ENCODE results near the gene NCL. TPM values are rescaled to one million over a fixed set of nuclear protein-coding genes. Genes with fewer than 3 reads are reported as not detected.
A peak's percentile ranks its signal among the peaks of the same experiment; 100 is the strongest.

Gene NCL
- total and polyA plus RNA-seq, 2 of the 13 experiments (the other 11 are each of a cell fraction or from before 2014, with no cell fraction given): 105 to 779 TPM

DNA sequence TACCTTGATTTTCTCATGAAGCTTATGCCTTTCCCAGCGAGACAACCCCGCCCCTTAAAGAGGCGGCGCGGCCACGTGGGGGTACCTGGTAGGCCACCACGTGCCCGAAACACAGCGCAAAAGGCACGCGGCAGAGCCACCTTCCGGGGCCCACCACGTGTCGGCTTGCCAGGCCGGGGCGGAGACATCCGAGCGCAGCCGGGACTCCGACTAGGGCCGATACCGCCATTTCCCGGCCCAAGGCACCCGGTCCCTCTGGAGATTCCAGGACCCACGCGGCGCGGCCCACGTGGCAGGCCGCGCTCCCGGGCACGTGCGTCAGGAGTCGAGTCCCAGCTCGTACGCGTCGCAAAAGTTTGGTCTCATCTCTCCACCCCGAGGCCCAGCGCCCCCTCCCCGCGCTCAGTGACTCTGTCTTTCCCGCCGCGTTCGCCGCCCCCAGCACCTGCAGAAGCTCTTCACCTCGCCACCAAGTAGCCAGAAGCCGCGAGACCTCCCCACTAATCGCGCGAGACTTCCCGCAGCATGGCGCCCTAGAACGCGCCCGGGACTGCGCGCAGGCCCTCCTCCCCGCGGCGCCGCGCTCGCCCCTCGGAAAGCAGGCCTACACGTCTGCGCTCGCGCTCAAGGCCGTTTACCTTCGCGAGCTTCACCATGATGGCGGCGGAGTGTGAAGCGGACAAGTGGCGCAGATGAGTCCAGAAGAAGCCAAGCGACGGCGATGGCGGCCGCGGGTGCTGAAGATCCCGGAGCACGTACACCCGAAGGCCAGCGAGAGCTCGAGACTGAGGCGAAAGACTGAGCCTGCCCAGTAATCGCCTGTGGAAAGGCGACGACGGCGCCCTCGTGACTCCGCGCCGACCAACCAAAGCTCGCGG, at the start of gene NCL (continued):
- TF ChIP-seq ZSCAN21 (CRISPR knock-in tag; IDR thresholded peaks at IDR 0.05; ENCODE audit: borderline replicate concordance) (peak; percentile 68), REXO4 (CRISPR knock-in tag; IDR thresholded peaks at IDR 0.05; ENCODE audit: borderline replicate concordance) (peak; percentile 68; the same call in 1 of the 2 replicates), XRCC5 (optimal IDR thresholded peaks at IDR 0.05; ENCODE audit: low read length) (peak; percentile 51), ZNF343 (CRISPR knock-in tag; IDR thresholded peaks at IDR 0.05) (peak; percentile 98), ZNF607 (CRISPR knock-in tag; IDR thresholded peaks at IDR 0.05; ENCODE audit: borderline replicate concordance) (peak; percentile 98), ZNF564 (CRISPR knock-in tag; IDR thresholded peaks at IDR 0.05) (peak; percentile 92), ZSCAN20 (CRISPR knock-in tag; IDR thresholded peaks at IDR 0.05; ENCODE audit: borderline replicate concordance) (peak; percentile 91), SUZ12 (IDR thresholded peaks at IDR 0.05; ENCODE audit: low read depth, low read length) (no peak), TOPORS (CRISPR knock-in tag; IDR thresholded peaks at IDR 0.05) (peak; percentile 96), PCBP1 (IDR thresholded peaks at IDR 0.05; ENCODE audit: borderline replicate concordance, low read depth, low read length) (0 out of 2 replicates have a peak, but pooled peaks have one; percentile 21), ATM (IDR thresholded peaks at IDR 0.05; ENCODE audit: borderline replicate concordance) (no peak), TOE1 (CRISPR knock-in tag; IDR thresholded peaks at IDR 0.05) (peak; percentile 82; the same call in 1 of the 2 replicates), ZNF331 (CRISPR knock-in tag; IDR thresholded peaks at IDR 0.05) (peak; percentile 90), CENPX (CRISPR knock-in tag; IDR thresholded peaks at IDR 0.05) (no peak), TARDBP (CRISPR knock-in tag; IDR thresholded peaks at IDR 0.05) (peak; percentile 88), NR3C1 (CRISPR knock-in tag; IDR thresholded peaks at IDR 0.05) (peak; percentile 90; the same call in 1 of the 2 replicates), ONECUT2 (CRISPR knock-in tag; IDR thresholded peaks at IDR 0.05) (0 out of 2 replicates have a peak, but pooled peaks have one; percentile 21), FIP1L1 (IDR thresholded peaks at IDR 0.05; ENCODE audit: borderline replicate concordance, insufficient read depth, low read depth, low read length) (peak; percentile 83; the same call in 1 of the 2 replicates), PHF21A (CRISPR knock-in tag; IDR thresholded peaks at IDR 0.05) (peak; percentile 69)
- TF ChIP-seq, protein P1, sequence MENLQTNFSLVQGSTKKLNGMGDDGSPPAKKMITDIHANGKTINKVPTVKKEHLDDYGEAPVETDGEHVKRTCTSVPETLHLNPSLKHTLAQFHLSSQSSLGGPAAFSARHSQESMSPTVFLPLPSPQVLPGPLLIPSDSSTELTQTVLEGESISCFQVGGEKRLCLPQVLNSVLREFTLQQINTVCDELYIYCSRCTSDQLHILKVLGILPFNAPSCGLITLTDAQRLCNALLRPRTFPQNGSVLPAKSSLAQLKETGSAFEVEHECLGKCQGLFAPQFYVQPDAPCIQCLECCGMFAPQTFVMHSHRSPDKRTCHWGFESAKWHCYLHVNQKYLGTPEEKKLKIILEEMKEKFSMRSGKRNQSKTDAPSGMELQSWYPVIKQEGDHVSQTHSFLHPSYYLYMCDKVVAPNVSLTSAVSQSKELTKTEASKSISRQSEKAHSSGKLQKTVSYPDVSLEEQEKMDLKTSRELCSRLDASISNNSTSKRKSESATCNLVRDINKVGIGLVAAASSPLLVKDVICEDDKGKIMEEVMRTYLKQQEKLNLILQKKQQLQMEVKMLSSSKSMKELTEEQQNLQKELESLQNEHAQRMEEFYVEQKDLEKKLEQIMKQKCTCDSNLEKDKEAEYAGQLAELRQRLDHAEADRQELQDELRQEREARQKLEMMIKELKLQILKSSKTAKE (CRISPR knock-in tag; IDR thresholded peaks at IDR 0.05; ENCODE audit: borderline replicate concordance): peak; percentile 78; the same call in 1 of the 2 replicates
- TF ChIP-seq, protein P2, sequence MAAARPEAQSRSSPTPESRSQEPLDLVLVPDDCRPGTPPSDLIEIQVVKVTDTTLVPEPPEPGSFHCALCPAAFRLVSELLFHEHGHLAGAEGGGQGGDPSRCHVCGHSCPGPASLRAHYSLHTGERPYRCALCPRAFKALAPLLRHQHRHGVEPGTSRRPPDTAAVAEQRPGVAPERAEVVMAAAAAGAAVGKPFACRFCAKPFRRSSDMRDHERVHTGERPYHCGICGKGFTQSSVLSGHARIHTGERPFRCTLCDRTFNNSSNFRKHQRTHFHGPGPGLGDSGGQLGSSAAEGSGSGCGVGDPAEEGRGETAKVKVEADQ (CRISPR knock-in tag; IDR thresholded peaks at IDR 0.05; ENCODE audit: borderline replicate concordance): peak; percentile 99
- TF ChIP-seq, protein P3, sequence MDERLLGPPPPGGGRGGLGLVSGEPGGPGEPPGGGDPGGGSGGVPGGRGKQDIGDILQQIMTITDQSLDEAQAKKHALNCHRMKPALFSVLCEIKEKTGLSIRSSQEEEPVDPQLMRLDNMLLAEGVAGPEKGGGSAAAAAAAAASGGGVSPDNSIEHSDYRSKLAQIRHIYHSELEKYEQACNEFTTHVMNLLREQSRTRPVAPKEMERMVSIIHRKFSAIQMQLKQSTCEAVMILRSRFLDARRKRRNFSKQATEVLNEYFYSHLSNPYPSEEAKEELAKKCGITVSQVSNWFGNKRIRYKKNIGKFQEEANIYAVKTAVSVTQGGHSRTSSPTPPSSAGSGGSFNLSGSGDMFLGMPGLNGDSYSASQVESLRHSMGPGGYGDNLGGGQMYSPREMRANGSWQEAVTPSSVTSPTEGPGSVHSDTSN (CRISPR knock-in tag; IDR thresholded peaks at IDR 0.05): no peak
- TF ChIP-seq, protein P4, sequence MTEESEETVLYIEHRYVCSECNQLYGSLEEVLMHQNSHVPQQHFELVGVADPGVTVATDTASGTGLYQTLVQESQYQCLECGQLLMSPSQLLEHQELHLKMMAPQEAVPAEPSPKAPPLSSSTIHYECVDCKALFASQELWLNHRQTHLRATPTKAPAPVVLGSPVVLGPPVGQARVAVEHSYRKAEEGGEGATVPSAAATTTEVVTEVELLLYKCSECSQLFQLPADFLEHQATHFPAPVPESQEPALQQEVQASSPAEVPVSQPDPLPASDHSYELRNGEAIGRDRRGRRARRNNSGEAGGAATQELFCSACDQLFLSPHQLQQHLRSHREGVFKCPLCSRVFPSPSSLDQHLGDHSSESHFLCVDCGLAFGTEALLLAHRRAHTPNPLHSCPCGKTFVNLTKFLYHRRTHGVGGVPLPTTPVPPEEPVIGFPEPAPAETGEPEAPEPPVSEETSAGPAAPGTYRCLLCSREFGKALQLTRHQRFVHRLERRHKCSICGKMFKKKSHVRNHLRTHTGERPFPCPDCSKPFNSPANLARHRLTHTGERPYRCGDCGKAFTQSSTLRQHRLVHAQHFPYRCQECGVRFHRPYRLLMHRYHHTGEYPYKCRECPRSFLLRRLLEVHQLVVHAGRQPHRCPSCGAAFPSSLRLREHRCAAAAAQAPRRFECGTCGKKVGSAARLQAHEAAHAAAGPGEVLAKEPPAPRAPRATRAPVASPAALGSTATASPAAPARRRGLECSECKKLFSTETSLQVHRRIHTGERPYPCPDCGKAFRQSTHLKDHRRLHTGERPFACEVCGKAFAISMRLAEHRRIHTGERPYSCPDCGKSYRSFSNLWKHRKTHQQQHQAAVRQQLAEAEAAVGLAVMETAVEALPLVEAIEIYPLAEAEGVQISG (CRISPR knock-in tag; IDR thresholded peaks at IDR 0.05): peak; percentile 82; the same call in 1 of the 2 replicates

Measured in HepG2 (cell line).